Renal cortical epithelial cell (primary cell): ENCODE data around the gene AHCYL2. TPM values are rescaled to one million over a fixed set of nuclear protein-coding genes. Genes with fewer than 3 reads are reported as not detected.
A peak's percentile ranks its signal among the peaks of the same experiment; 100 is the strongest.
"Not testable (repeated sequence)": the region's sequence is repeated elsewhere in the genome, so short reads cannot be mapped to it uniquely, and the experiment has no call there.

ENCODE experiments used
- DNase-seq: peaks from one replicate; pipeline ENCODE4 v3.0.0-alpha.2; 2011; ENCODE audit warnings: low read depth
- total RNA-seq: library from RNA; depleted of rRNA; stranded (reverse); fragments of >200 nt; gene quantifications from 2 replicates; pipeline ENCODE4 v1.2.3, GENCODE V29; 2014

The AHCYL2 gene
- total RNA-seq, 1 donor from 2014 or later: 34.3 TPM

- DNase-seq: no peak
These were observed 228.8 kb downstream of the AHCYL2 start for GRCh38 chr7:129453510-129454248.

- no peak for DNase-seq
These were observed 229.4 kb downstream of the AHCYL2 start for GRCh38 chr7:129454249-129454551.

GRCh38 chr7:129456421-129456820 lies 231.6 kb downstream of the AHCYL2 start:
- DNase-seq: no peak

- DNase-seq: no peak
These were observed 232.3 kb downstream of the AHCYL2 start for GRCh38 chr7:129457101-129457500.

GRCh38 chr7:129458171-129458570 lies 233.3 kb downstream of the AHCYL2 start:
- DNase-seq: no peak

- DNase-seq: no peak
These were observed 237.0 kb downstream of the AHCYL2 start for GRCh38 chr7:129461809-129462208.

- no peak for DNase-seq
These were observed 237.6 kb downstream of the AHCYL2 start for GRCh38 chr7:129462420-129462819.

GRCh38 chr7:129464194-129464593 lies 239.4 kb downstream of the AHCYL2 start:
- DNase-seq: no peak

- no peak for DNase-seq
These were observed 240.2 kb downstream of the AHCYL2 start for GRCh38 chr7:129465080-129465479.

- no peak for DNase-seq
These were observed 242.0 kb downstream of the AHCYL2 start for GRCh38 chr7:129466796-129467195.

- DNase-seq: peak; percentile 90
These were observed 243.3 kb downstream of the AHCYL2 start for GRCh38 chr7:129468087-129468486.

- DNase-seq: no peak
These were observed 243.7 kb downstream of the AHCYL2 start for GRCh38 chr7:129468547-129468946.

- no peak for DNase-seq
These were observed 245.1 kb downstream of the AHCYL2 start for GRCh38 chr7:129469930-129470329.

- no peak for DNase-seq
These were observed 245.6 kb downstream of the AHCYL2 start for GRCh38 chr7:129470411-129470810.

GRCh38 chr7:129471402-129471827 lies 246.6 kb downstream of the AHCYL2 start:
- DNase-seq: peak; percentile 47

- DNase-seq: not testable (repeated sequence)
These were observed 251.1 kb downstream of the AHCYL2 start for GRCh38 chr7:129475931-129476330.

GRCh38 chr7:129476398-129476797 lies 251.6 kb downstream of the AHCYL2 start:
- not testable (repeated sequence) for DNase-seq

Other genes starting within 250 kb of the AHCYL2 start
- gene TNPO3, start 169.9 kb upstream of the AHCYL2 start, total RNA-seq: 74.5 and 103 TPM in 2 replicates
- 12.0 and 22.7 TPM in 2 replicates for gene TSPAN33, start 80.3 kb upstream of the AHCYL2 start, total RNA-seq
- gene SMO, start 36.4 kb upstream of the AHCYL2 start, total RNA-seq: 6.3 and 26.0 TPM in 2 replicates
- gene STRIP2, start 209.4 kb downstream of the AHCYL2 start, total RNA-seq: 2.3 and 3.8 TPM in 2 replicates